Aorta (tissue), 5 donors: ENCODE measurements around the gene FAM107B. TPM values are rescaled to one million over a fixed set of nuclear protein-coding genes. Genes with fewer than 3 reads are reported as not detected.

ENCODE experiments used
- ATAC-seq: fragments of 200-7000 bp; cut with Tn5 transposase; one replicate; pipeline ENCODE4 v1.9.1; 2022; ENCODE audit warnings: moderate library complexity; ENCODE audit not compliant: low FRiP score
- DNase-seq, 2 donors: peaks; one replicate each; pipeline ENCODE4 v3.0.0-alpha.2; 2020
- H3K27ac ChIP-seq, 2 donors: one replicate each; pipeline ENCODE4 v1.5.1; 2013; ENCODE audit warnings: low read length in 2 of 2, mild to moderate bottlenecking in 2 of 2, moderate library complexity in 2 of 2, control low read depth in 1 of 2, inconsistent platforms in 1 of 2, low read depth in 1 of 2
- H3K27me3 ChIP-seq, 2 donors: one replicate each; pipeline ENCODE4 v1.6.1; 2013; ENCODE audit warnings: control low read depth in 1 of 2, low read length in 1 of 2, mild to moderate bottlenecking in 1 of 2, moderate library complexity in 1 of 2; ENCODE audit not compliant: insufficient read depth in 2 of 2, control insufficient read depth in 1 of 2
- H3K36me3 ChIP-seq, 2 donors: one replicate each; pipeline ENCODE4 v1.6.1; 2013; ENCODE audit warnings: control low read depth in 1 of 2, low read length in 1 of 2, mild to moderate bottlenecking in 1 of 2; ENCODE audit not compliant: insufficient read depth in 2 of 2, control insufficient read depth in 1 of 2
- H3K4me1 ChIP-seq, 2 donors: one replicate each; pipeline ENCODE4 v1.6.1; 2013; ENCODE audit warnings: low read length in 2 of 2, control low read depth in 1 of 2, mild to moderate bottlenecking in 1 of 2, moderate library complexity in 1 of 2; ENCODE audit not compliant: insufficient read depth in 2 of 2, control insufficient read depth in 1 of 2
- H3K4me3 ChIP-seq, 2 donors: one replicate each; pipeline ENCODE4 v1.5.1; 2013; ENCODE audit warnings: low read length in 2 of 2, control low read depth in 1 of 2, mild to moderate bottlenecking in 1 of 2
- H3K9me3 ChIP-seq: one replicate; pipeline ENCODE4 v1.6.1; 2013; ENCODE audit warnings: mild to moderate bottlenecking, low read length; ENCODE audit not compliant: control insufficient read depth
- WGBS, 2 donors: extraction: QIAGEN DNeasy Blood & Tissue Kit; methylation state at CpG; one replicate each; pipeline ENCODE4 v1.1.7; 2013; 5-methylcytosine and 5-hydroxymethylcytosine counted together
- intact Hi-C, 2 donors: fragments of 100-400 bp; cut with DNase I; formaldehyde crosslinking; loops; one replicate each; pipeline versions ENCODE4 v1.14.2 to v1.15.0; 2022
- polyA plus RNA-seq, 2 donors: library from polyadenylated mRNA; stranded (reverse); fragments of 200-250 nt; gene quantifications; one replicate each; pipeline ENCODE4 v1.2.3, GENCODE V29; 2013
- total RNA-seq, 2 donors: library from RNA; stranded (reverse); fragmentation: NEBNext Ultra II Directional; extraction: Animal tissue kit (Norgen Biotek cat#: 25700); gene quantifications; one replicate each; pipeline ENCODE4 v1.2.1, GENCODE V29; 2021
- donor health status: healthy with polysubstance abuse.
- donor health status: Bipolar disorder and iron deficiency.
- donor health status: DM: no; HTN: no; CAD: no.
- donor health status: DM: no; HTN: no; CAD: no.
- donor health status: DM: yes; HTN: yes; CAD: no.

FAM107B gene
- total and polyA plus RNA-seq, 4 donors, result 16.6 to 58.5 (median 33.1) TPM

DNA sequence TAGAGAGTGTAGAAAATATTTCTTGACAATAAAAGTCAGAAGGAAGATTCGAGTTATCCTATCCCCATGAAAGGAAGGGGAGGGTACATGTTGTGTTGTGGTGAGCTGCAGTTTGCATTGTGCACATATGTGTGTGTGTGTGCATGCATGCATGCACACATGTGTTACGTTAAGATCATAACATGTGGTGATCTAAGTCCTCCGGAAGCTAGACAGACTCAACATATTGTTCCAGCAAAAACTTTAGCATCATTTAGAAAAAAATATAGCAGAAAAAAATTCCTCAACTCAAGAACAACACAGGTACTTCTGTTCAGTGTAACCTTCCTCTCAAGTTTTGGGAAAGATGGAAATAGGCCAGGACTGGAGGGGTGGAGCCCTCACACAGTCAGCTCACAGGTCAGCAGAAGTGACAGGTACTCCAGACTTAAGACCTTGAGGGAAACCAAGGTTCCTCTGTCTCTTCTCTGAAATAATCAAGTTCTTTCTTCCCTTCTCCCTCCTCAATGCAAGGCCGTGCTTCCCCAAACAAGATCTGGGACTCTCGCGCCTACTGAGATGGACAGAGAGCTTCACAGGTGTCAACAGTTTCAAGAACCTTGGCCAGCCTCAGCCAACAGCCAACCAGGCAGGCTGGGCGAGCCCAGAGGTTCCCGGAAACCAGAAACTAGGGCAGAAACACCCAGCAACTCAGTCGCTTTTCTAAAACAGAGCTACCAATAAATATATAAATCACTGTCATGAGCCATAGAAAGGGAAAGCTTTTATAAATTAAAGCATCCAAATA lies 205.2 kb downstream of the FAM107B start:
- Histone ChIP-seq H3K27me3 (no peaks in the 10 kb centered on the region), H3K36me3 (no peaks in the 10 kb centered on the region), H3K4me1 (no peaks in the 10 kb centered on the region), H3K9me3 (no peaks in the 10 kb centered on the region), H3K4me3 (no peak overlapping the region), H3K27ac (no peak overlapping the region)
- 87 to 89% methylated on average over 9 of the region's 9 CpGs for WGBS, 2 donors
- intact Hi-C loops, result no loop called here
- ATAC-seq (no peak), DNase-seq (no peak)

DNA sequence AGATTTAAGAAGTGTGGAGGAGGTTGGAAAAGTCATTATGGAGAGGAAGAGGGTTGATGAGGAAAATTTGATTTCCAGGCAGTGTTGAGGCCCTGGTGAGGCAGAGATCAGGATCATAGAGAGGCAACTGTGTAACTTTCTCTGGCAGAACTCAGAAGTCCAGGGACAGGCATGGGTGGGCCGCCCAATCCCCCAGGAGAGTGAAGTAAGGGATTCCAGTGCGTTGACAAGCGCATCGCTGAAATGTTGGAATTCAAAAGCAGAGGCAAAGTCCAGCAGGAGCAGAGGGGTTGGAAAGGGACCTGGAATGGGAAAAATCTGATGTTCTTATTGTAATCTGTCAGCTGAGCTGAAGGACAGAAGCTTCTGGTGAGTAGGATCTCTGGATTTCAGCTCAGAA lies 207.3 kb downstream of the FAM107B start:
- Histone ChIP-seq H3K36me3 (no peaks in the 10 kb centered on the region), H3K27me3 (no peaks in the 10 kb centered on the region), H3K4me1 (no peaks in the 10 kb centered on the region), H3K9me3 (no peaks in the 10 kb centered on the region), H3K4me3 (no peak overlapping the region), H3K27ac (no peak overlapping the region)
- intact Hi-C loops, result no loop called here
- DNase-seq, result no peak
- no peak for ATAC-seq
- WGBS, 2 donors, result 97% methylated on average over 4 of the region's 4 CpGs

DNA sequence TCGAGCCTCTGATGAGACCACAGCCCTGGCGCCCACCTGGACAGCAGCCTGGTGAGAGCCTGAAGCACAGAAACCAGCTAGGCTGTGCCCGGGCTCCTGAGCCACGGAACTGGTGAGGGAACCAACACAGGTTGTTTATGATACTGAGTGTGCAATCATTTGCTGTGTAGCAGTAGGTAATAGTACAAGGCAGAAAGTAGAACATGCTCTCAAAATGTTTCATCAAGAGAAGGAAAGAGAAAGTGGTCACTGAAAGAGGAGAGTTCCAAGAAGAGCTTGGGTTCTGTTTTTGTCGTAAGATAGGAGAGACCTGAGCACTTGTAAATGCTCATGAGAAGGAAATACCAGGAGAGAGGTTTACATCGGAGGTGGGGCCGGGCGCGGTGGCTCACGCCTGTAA lies 208.2 kb downstream of the FAM107B start:
- DNase-seq (no peak), ATAC-seq (no peak)
- no peaks in the 10 kb centered on the region for H3K36me3 ChIP-seq
- intact Hi-C loops, result no loop called here
- no peak overlapping the region for H3K27ac ChIP-seq
- WGBS, 2 donors, result 96 to 97% methylated on average over 10 of the region's 10 CpGs
- no peaks in the 10 kb centered on the region for H3K27me3 ChIP-seq
- H3K4me3 ChIP-seq, result no peak overlapping the region
- H3K9me3 ChIP-seq, result no peaks in the 10 kb centered on the region
- H3K4me1 ChIP-seq, result no peaks in the 10 kb centered on the region

DNA sequence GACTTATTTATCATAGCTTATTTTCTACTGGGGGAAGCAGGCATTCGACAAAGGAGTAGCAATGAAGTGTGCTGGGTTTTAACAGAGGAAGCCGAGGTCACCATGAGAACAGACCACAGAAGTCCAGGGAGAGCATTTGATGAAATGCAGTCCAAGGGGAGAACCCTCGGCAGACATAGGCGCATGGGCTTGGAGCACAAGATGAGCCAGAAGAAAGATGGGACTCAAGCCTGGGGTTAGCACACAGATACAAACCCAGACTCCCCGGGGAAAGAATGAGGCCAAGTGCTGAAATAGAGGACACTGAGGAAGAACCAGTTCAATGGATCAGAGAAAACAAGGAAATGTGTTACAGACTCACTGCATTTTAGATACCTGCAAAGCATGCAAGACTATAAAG lies 209.5 kb downstream of the FAM107B start:
- no peak for ATAC-seq
- 82 to 84% methylated on average over 5 of the region's 5 CpGs for WGBS, 2 donors
- Histone ChIP-seq H3K4me1 (no peaks in the 10 kb centered on the region), H3K4me3 (no peak overlapping the region), H3K9me3 (no peaks in the 10 kb centered on the region), H3K27me3 (no peaks in the 10 kb centered on the region), H3K27ac (no peak overlapping the region), H3K36me3 (no peaks in the 10 kb centered on the region)
- no peak for DNase-seq
- intact Hi-C loops, result no loop called here

DNA sequence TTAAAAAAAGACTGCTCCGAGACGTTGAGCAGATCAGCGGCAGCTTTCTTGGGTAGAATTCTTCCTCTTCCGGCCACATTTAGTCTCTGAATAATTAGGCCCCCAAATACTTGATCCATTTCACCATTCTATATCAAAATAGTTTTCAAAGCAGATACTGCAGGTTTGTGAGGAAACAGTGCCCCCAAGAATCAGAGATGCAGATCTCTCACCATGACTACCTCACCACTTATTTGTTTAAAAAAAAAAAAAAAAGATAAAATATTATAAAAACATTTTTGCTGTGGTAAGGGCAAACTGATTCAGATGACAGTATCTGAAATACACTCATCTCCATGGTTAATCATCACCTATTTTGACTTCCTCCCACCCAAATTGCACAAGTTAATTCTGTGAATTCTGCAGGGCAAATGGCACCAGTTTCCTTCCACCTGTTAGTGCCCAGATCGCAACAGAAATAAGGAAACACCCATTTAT lies 210.4 kb downstream of the FAM107B start:
- Histone ChIP-seq H3K4me3 (no peak overlapping the region), H3K36me3 (no peaks in the 10 kb centered on the region), H3K4me1 (no peaks in the 10 kb centered on the region), H3K9me3 (no peaks in the 10 kb centered on the region), H3K27me3 (no peaks in the 10 kb centered on the region), H3K27ac (no peak overlapping the region)
- no peak for ATAC-seq
- no peak for DNase-seq
- intact Hi-C loops, result no loop called here
- 87 to 93% methylated on average over 5 of the region's 5 CpGs for WGBS, 2 donors

DNA sequence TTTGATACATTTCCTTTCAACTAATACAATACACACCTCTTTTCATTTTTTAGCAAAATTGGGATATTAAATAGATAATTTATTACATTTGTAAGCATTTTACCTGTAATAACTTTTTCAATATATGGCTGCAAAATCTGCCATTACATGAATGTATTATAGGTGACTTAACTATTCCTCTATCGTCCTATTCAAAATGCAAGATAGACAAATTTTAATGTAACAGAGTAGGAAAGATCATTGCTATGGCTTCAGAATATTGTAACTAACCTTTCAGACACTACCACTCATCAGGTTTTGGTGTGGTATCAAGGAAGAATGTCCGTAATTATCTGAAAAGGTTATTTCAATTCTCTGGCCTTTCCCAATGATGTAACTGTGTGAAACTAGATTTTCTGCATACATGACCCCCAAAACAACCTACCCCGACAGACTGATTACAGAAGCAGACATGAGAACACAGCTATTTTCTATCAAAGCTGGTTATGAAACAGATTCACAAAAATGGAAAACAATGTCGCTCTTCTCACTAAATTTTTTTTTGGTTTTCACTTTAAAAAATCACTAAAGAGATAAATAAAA lies 211.2 kb downstream of the FAM107B start:
- 92 to 95% methylated on average over 4 of the region's 4 CpGs for WGBS, 2 donors
- no peaks in the 10 kb centered on the region for H3K9me3 ChIP-seq
- no peak overlapping the region for H3K27ac ChIP-seq
- no peaks in the 10 kb centered on the region for H3K27me3 ChIP-seq
- DNase-seq (no peak), ATAC-seq (no peak)
- H3K4me1 ChIP-seq, result no peaks in the 10 kb centered on the region
- H3K36me3 ChIP-seq, result no peaks in the 10 kb centered on the region
- intact Hi-C loops, result no loop called here
- no peak overlapping the region for H3K4me3 ChIP-seq

DNA sequence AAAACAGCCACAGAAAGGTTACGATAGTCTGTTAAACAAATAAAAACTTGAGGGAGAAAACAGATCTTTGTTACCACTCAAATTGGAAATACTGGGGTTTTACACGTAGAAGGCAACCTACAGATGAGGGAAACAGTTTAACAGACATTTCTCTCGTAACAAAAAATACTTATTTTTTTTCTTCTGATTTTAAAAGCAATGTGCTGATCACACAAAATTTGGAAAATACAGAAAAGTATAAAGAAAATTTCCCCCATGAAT lies 211.7 kb downstream of the FAM107B start:
- Histone ChIP-seq H3K36me3 (no peaks in the 10 kb centered on the region), H3K27me3 (no peaks in the 10 kb centered on the region), H3K4me3 (no peak overlapping the region), H3K4me1 (no peaks in the 10 kb centered on the region), H3K27ac (no peak overlapping the region), H3K9me3 (no peaks in the 10 kb centered on the region)
- intact Hi-C loops, result no loop called here
- ATAC-seq (no peak), DNase-seq (no peak)
- WGBS, 2 donors, result 94 to 96% methylated on average over 3 of the region's 3 CpGs

DNA sequence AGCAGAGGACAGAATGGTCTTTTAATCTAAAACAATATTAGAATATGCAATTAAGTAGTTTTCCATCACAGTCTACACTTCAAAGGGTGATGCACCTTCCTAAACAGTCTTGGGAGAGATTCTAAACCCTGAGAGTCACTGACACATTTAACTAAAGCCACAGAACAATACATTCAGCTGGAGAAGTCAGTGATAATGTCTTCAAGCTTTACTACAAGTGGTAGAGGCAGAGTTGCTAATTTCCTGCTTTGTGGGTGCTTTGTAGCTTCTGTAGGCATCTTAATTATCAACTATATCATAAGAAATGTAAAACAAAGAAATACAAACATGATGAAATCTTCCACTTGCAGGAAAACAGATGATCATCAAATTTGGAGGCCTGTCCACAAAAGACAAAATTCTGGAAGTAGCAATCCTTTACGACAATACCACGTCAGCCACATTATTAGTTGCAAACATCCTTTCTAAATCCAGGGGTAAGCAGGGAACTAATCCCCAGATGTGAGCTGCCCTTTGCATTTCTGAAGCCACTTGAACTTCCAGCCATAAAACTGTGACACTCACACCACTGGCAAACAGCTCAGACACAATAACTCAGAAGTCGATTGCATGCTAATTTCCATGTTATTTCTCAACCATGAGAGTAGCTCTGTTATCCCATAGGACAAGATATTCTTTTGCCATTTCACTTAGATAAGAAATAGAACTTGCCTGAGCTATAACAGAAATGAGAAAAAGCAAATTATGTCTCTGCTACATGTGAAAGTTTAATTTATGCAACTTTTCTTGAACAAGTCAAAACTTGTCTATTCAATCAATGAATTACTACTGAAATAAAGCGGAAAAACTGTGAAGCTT lies 212.2 kb downstream of the FAM107B start:
- no peak overlapping the region for H3K27ac ChIP-seq
- intact Hi-C loops, result no loop called here
- H3K36me3 ChIP-seq, result no peaks in the 10 kb centered on the region
- H3K4me3 ChIP-seq, result no peak overlapping the region
- no peaks in the 10 kb centered on the region for H3K9me3 ChIP-seq
- DNase-seq (no peak), ATAC-seq (no peak)
- WGBS, 2 donors, result 82 to 85% methylated on average over 4 of the region's 4 CpGs
- no peaks in the 10 kb centered on the region for H3K27me3 ChIP-seq
- no peaks in the 10 kb centered on the region for H3K4me1 ChIP-seq
